Fibroblast of lung (primary cell): ENCODE results near the gene DSCAML1. TPM values are rescaled to one million over a fixed set of nuclear protein-coding genes. Genes with fewer than 3 reads are reported as not detected.

Experiments
- DNase-seq, 2 donors: peaks; one replicate each; pipeline versions ENCODE4 v3.0.0 to v3.0.0-alpha.2; 2010; ENCODE audit warnings: low read depth in 2 of 2
- H2AFZ ChIP-seq: 2 replicates; pipeline ENCODE4 v1.5.1; 2012; ENCODE audit warnings: low read length, control low read depth, inconsistent platforms
- H3K27ac ChIP-seq: 2 replicates; pipeline ENCODE4 v1.5.1; 2011; ENCODE audit warnings: low read length, control low read depth; ENCODE audit not compliant: insufficient read depth
- H3K27me3 ChIP-seq: 2 replicates; pipeline ENCODE4 v1.5.1; 2011; ENCODE audit warnings: mild to moderate bottlenecking, low read length; ENCODE audit not compliant: control insufficient read depth, insufficient read depth
- H3K36me3 ChIP-seq: 2 replicates; pipeline ENCODE4 v1.5.1; 2011; ENCODE audit warnings: low read length; ENCODE audit not compliant: control insufficient read depth, insufficient read depth
- H3K4me1 ChIP-seq: 2 replicates; pipeline ENCODE4 v1.5.1; 2011; ENCODE audit warnings: low read length; ENCODE audit not compliant: control insufficient read depth, insufficient read depth; ENCODE audit errors: extremely low read depth
- H3K4me2 ChIP-seq: 2 replicates; pipeline ENCODE4 v1.5.1; 2011; ENCODE audit warnings: low read length, control low read depth; ENCODE audit not compliant: insufficient read depth; ENCODE audit errors: extremely low read depth
- H3K4me3 ChIP-seq, 4 experiments: fragments of 200-600 bp in 1 of 4; sonication (generic) in 1 of 4; replicated peaks in 1 of 4; 2 replicates each; pipeline ENCODE4 v1.5.1; 2011 to 2016; ENCODE audit warnings: low read length in 4 of 4, low read depth in 3 of 4, mild to moderate bottlenecking in 3 of 4, control low read depth in 2 of 4, inconsistent platforms in 1 of 4, mixed read lengths in 1 of 4; ENCODE audit not compliant: insufficient read depth in 1 of 4; ENCODE audit errors: control extremely low read depth in 1 of 4
- H3K79me2 ChIP-seq: 2 replicates; pipeline ENCODE4 v1.5.1; 2012; ENCODE audit warnings: mild to moderate bottlenecking, low read length, inconsistent platforms; ENCODE audit not compliant: control insufficient read depth, insufficient read depth
- H3K9ac ChIP-seq: 2 replicates; pipeline ENCODE4 v1.5.1; 2011; ENCODE audit warnings: mild to moderate bottlenecking, low read length, control low read depth; ENCODE audit not compliant: insufficient read depth
- H3K9me3 ChIP-seq: 2 replicates; pipeline ENCODE4 v1.5.1; 2012; ENCODE audit warnings: low read depth, low read length; ENCODE audit not compliant: control insufficient read depth, insufficient read depth
- H4K20me1 ChIP-seq: 2 replicates; pipeline ENCODE4 v1.5.1; 2011; ENCODE audit warnings: low read length; ENCODE audit not compliant: control insufficient read depth, insufficient read depth; ENCODE audit errors: extremely low read depth
- CTCF ChIP-seq, 2 donors: IDR thresholded peaks in 1 of 2; conservative IDR thresholded peaks in 1 of 2; 1 replicate in 1 of 2; 2 replicates in 1 of 2; pipeline ENCODE4 v1.5.1; 2011 to 2012; ENCODE audit warnings: low read length in 2 of 2, control low read depth in 1 of 2, inconsistent platforms in 1 of 2, low read depth in 1 of 2, mild to moderate bottlenecking in 1 of 2
- EZH2 ChIP-seq: IDR thresholded peaks from 2 replicates; pipeline ENCODE4 v1.5.1; 2012; ENCODE audit warnings: low read length, control low read depth, mild to moderate bottlenecking; ENCODE audit errors: missing control alignments
- polyA plus RNA-seq, 2 donors: library from polyadenylated mRNA; depleted of rRNA in 1 of 2; stranded (reverse) in 1 of 2; unstranded in 1 of 2; fragments of >200 nt; gene quantifications; 2 replicates each; pipeline ENCODE4 v1.2.1, GENCODE V29; 2011 to 2012; ENCODE audit warnings: missing spikeins in 1 of 2
- total RNA-seq: library from RNA; depleted of rRNA; stranded (reverse); fragments of >200 nt; gene quantifications from 2 replicates; pipeline ENCODE4 v1.2.1, GENCODE V29; 2014

Gene DSCAML1
- total and polyA plus RNA-seq, 2 donors (not counting 1 experiment from before 2014, with no cell fraction given), result not detected

DNA sequence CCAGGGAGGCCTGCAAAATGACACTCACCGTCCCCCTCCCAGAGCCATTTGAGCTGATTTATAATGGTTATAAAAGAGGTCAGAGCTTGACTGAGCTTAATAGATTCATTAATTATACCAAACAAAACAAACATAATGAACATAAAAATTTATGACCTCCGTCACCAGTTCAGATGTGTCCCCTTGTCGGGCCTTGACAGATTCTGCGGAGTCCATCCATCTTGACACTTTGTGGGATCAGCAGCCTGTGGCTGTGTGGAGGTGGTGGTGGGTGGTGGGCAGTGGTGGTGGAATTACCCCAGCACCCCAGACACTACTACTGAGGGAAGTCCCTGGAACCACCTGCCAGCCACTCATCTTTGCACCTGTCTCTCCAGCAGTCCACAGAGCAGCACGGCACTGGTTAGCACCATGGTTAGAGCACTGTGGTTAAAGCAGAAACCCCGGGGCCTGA, 83.5 kb downstream of the DSCAML1 start:
- no peak overlapping the region for H3K9ac ChIP-seq
- TF ChIP-seq CTCF (conservative IDR thresholded peaks at IDR 0.05 in 1 of 2, IDR thresholded peaks at IDR 0.05 in 1 of 2; ENCODE audit: low read depth in 1 of 2, low read length in 2 of 2), result no peak
- no peak for TF ChIP-seq EZH2
- no peak for DNase-seq
- H3K4me1 ChIP-seq, result no peaks in the 10 kb centered on the region
- no peaks in the 10 kb centered on the region for H3K27me3 ChIP-seq
- no peaks in the 10 kb centered on the region for H4K20me1 ChIP-seq
- no peaks in the 10 kb centered on the region for H3K79me2 ChIP-seq
- H3K4me2 ChIP-seq, result no peak overlapping the region
- no peak overlapping the region for H2AFZ ChIP-seq
- H3K36me3 ChIP-seq, result no peaks in the 10 kb centered on the region
- no peak overlapping the region for H3K27ac ChIP-seq
- H3K9me3 ChIP-seq, result no peaks in the 10 kb centered on the region
- H3K4me3 ChIP-seq, result no peak overlapping the region

- Histone ChIP-seq H3K4me2 (no peak overlapping the region), H2AFZ (no peak overlapping the region), H3K36me3 (no peaks in the 10 kb centered on the region), H4K20me1 (no peaks in the 10 kb centered on the region), H3K79me2 (no peaks in the 10 kb centered on the region), H3K9ac (no peak overlapping the region), H3K4me1 (no peaks in the 10 kb centered on the region), H3K27me3 (no peaks in the 10 kb centered on the region), H3K9me3 (no peaks in the 10 kb centered on the region), H3K4me3 (no peak overlapping the region), H3K27ac (no peak overlapping the region)
- no peak for TF ChIP-seq CTCF (conservative IDR thresholded peaks at IDR 0.05 in 1 of 2, IDR thresholded peaks at IDR 0.05 in 1 of 2; ENCODE audit: low read depth in 1 of 2, low read length in 2 of 2)
- DNase-seq, result no peak
These were observed 84.5 kb downstream of the DSCAML1 start for GRCh38 chr11:117712530-117712929.

- Histone ChIP-seq H3K9me3 (no peaks in the 10 kb centered on the region), H2AFZ (no peak overlapping the region), H3K27me3 (no peaks in the 10 kb centered on the region), H3K4me1 (no peaks in the 10 kb centered on the region), H3K27ac (no peak overlapping the region), H3K4me2 (no peak overlapping the region), H3K9ac (no peak overlapping the region), H4K20me1 (no peaks in the 10 kb centered on the region), H3K79me2 (no peaks in the 10 kb centered on the region), H3K36me3 (no peaks in the 10 kb centered on the region), H3K4me3 (no peak overlapping the region)
- no peak for DNase-seq
- no peak for TF ChIP-seq EZH2
- TF ChIP-seq CTCF (conservative IDR thresholded peaks at IDR 0.05 in 1 of 2, IDR thresholded peaks at IDR 0.05 in 1 of 2; ENCODE audit: low read depth in 1 of 2, low read length in 2 of 2), result no peak
These were observed 85.7 kb downstream of the DSCAML1 start for GRCh38 chr11:117711331-117711730.
